OCI-LY3 (cell line): Measurements from ENCODE around the gene RHBDL3.

Source experiments
- CTCF ChIP-seq: fragments of 200-600, 300-600 bp; sonication (generic); IDR thresholded peaks from 2 replicates; pipeline ENCODE4 v1.5.1; 2014; ENCODE audit warnings: antibody characterized with exemption, low read length, low read depth
- EZH2phosphoT487 ChIP-seq: fragments of 200-600 bp; shearing (Covaris generic); IDR thresholded peaks from 2 replicates; pipeline ENCODE4 v1.6.1; 2018; ENCODE audit warnings: antibody characterized with exemption, mixed run types, low read depth

- TF ChIP-seq CTCF (peak; percentile 21), EZH2phosphoT487 (no peak)
Observed at GRCh38 chr17:32341141-32341856, 75.7 kb downstream of the RHBDL3 start.
